Retina (tissue), 1 donor: ENCODE results near the gene CORO2A.
A peak's percentile ranks its signal among the peaks of the same experiment; 100 is the strongest.
"Not testable (repeated sequence)": the region's sequence is repeated elsewhere in the genome, so short reads cannot be mapped to it uniquely, and the experiment has no call there.

ENCODE experiments used
- DNase-seq: peaks from one replicate; pipeline ENCODE4 v3.0.0-alpha.2; 2016

CORO2A gene

GRCh38 chr9:98078895-98079294 is 113.5 kb downstream of the CORO2A start:
- DNase-seq = peak; percentile 19

- not testable (repeated sequence) for DNase-seq
Measured at GRCh38 chr9:98076514-98076890, 115.9 kb downstream of the CORO2A start.

DNA sequence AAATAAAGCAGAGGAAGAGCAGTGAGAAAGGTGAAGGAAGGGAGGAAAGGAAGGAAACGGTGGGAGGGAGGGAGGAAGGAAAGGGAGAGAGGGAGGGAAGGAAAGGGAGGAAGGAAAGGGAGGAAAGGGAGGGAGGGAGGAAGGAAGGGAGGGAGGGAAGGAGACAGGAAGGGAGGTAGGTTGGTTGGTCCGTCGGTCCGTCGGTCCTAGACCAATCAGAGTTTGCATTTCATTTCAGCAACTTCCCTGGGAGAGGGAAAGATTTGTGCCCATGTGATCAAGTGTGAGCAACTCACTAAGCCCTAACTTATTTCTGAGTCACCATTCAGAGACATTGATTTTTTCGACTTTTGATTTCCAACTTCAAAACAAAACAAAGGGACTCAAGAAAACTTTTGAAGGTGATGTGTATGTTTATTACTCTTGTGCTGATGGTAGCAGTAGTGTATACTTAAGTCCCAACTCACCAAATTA is 117.1 kb downstream of the CORO2A start:
- DNase-seq = no peak

DNA sequence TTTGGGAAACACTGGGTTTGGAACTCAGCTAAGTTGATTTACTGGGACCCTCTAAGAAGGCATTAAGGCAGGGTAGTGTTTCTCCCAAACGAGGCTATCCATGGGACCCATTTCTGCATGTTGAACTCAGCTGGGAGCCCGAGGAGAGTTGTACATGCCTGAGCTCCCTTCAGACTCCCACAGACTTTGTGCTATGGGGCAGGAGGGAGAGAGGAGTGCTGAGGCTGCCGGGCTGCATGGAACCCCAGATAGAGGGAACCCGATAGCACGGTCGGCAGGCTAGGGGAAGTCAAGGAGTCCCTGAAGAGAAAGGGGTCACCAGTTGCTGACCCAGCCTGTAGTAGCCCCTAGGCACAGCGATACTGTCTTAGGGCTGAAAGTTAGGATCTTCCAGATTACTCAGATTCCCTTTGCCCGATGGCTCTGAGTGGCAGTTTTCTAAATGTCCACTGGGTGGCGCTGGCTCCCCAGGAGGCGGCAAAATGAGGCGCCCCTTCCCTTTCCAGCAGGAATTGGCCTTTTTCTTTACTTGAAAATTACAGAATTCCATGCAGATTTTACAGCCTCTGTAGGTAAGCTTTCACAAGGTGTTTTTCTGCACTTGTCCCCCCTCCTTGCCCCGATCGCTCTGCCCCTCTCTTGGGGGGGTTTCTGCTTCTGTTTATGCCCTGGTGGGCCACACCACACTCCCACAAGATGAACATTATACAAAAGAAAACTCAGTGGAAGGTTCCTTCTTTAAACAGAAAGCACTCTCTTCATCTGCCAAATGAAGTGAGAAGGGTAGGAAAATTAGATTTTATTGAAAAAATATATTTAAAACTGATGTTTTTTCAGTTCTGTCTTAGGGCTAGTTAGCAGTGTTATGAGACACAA is 118.1 kb downstream of the CORO2A start:
- DNase-seq = peak; percentile 81

DNA sequence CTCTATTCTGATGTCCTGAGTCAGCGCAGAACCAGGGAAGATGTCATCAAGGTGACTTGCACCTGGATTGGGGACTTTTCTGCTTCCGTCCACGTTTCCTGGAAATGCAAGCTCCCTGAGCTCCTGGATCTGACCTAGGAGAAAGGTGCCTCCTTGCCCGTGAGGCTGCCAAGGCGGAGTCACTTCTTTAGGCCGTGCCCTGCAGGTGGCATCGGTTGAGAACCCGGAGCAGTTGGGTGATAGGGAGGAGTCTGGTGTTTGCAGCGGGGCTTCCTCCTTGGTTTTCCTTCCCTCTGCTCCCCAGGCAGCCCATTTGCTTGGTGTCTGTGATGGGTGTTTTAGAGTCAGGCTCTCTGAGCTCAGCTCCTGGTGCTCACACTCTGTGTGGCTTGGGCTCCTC is 120.7 kb downstream of the CORO2A start:
- no peak for DNase-seq
